GM12878 (cell line): ENCODE data around the gene EN1. TPM values are rescaled to one million over a fixed set of nuclear protein-coding genes. Genes with fewer than 3 reads are reported as not detected.

Experiments used
- ATAC-seq: fragments of 200-7000 bp; cut with Tn5 transposase; 3 replicates; pipeline ENCODE4 v1.9.1; 2020; ENCODE audit warnings: mild to moderate bottlenecking, moderate library complexity
- BruUV-seq: library from RNA; stranded (reverse); fragments of 400-500 nt; replicated peaks from 2 replicates; lab custom pipeline; 2021; lab: Mats Ljungman, UMichigan
- CTCF ChIA-PET: fragments of 300-600 bp; sonication (Branson Sonifier 250); formaldehyde crosslinking; extraction: SDS; loops from one replicate; lab custom pipeline; 2021; ENCODE audit warnings: inconsistent platforms; lab: Yijun Ruan, JAX
- POLR2A ChIA-PET: fragments of 350-600 bp; formaldehyde crosslinking; extraction: SDS; loops from one replicate; lab custom pipeline; 2021; ENCODE audit warnings: inconsistent platforms; lab: Charles Lee
- RAD21 ChIA-PET: fragments of 300-600 bp; sonication (Branson Sonifier 250); formaldehyde crosslinking; loops from one replicate; lab custom pipeline; 2023; ENCODE audit warnings: antibody characterized with exemption; ENCODE audit not compliant: unreplicated experiment; lab: Charles Lee
- SMC1A ChIA-PET: fragments of 300-600 bp; sonication (Branson Sonifier 250); formaldehyde crosslinking; loops from one replicate; lab custom pipeline; 2023; ENCODE audit not compliant: unreplicated experiment, uncharacterized antibody; lab: Charles Lee
- DNase-seq: peaks from one replicate; pipeline ENCODE4 v3.0.0-alpha.2; 2011; ENCODE audit warnings: low read depth, low spot score
- FAIRE-seq: peaks from 3 replicates; lab custom pipeline; 2011; peaks lifted over from hg19 to GRCh38; lab: Jason Lieb, UNC
- H2AFZ ChIP-seq: 2 replicates; pipeline ENCODE4 v1.6.0; 2011; ENCODE audit warnings: low read depth, low read length, control low read depth; ENCODE audit not compliant: control insufficient read depth
- H3K27ac ChIP-seq: 2 replicates; pipeline ENCODE4 v1.5.1; 2011; ENCODE audit warnings: control low read depth; ENCODE audit not compliant: control insufficient read depth, insufficient read depth
- H3K27me3 ChIP-seq, 2 experiments: replicated peaks in 1 of 2; 2 replicates each; pipeline versions ENCODE4 v1.6.0 to v1.6.1; 2011; ENCODE audit warnings: low read length in 1 of 2; ENCODE audit not compliant: control insufficient read depth in 2 of 2, insufficient read depth in 2 of 2
- H3K36me3 ChIP-seq, 2 experiments: 2 replicates each; pipeline ENCODE4 v1.5.1; 2011; ENCODE audit warnings: low read length in 1 of 2; ENCODE audit not compliant: control insufficient read depth in 2 of 2, insufficient read depth in 2 of 2
- H3K4me1 ChIP-seq: 2 replicates; pipeline ENCODE4 v1.6.1; 2011; ENCODE audit warnings: mild to moderate bottlenecking, low read length, moderate library complexity, mixed read lengths; ENCODE audit not compliant: control insufficient read depth, insufficient read depth
- H3K4me2 ChIP-seq: 2 replicates; pipeline ENCODE4 v1.6.0; 2011; ENCODE audit warnings: control low read depth; ENCODE audit not compliant: control insufficient read depth, insufficient read depth
- H3K4me3 ChIP-seq: fragments of 200-600 bp; sonication (generic); 2 replicates; pipeline ENCODE4 v1.5.1; 2016
- H3K79me2 ChIP-seq: 2 replicates; pipeline ENCODE4 v1.6.0; 2011; ENCODE audit warnings: low read length; ENCODE audit not compliant: control insufficient read depth, insufficient read depth
- H3K9ac ChIP-seq: 2 replicates; pipeline ENCODE4 v1.8.0; 2011; ENCODE audit warnings: low read length, control low read depth, mixed read lengths; ENCODE audit not compliant: control insufficient read depth, insufficient read depth
- H3K9me3 ChIP-seq: replicated peaks from 3 replicates; pipeline ENCODE4 v1.5.1; 2011; ENCODE audit warnings: mild to moderate bottlenecking, low read length; ENCODE audit not compliant: control insufficient read depth, insufficient read depth
- H4K20me1 ChIP-seq: 2 replicates; pipeline ENCODE4 v1.6.0; 2011; ENCODE audit not compliant: control insufficient read depth, insufficient read depth
- CHD1 ChIP-seq: IDR thresholded peaks from 2 replicates; pipeline ENCODE4 v1.6.1; 2012; ENCODE audit warnings: low read depth, low read length, improper control_type of control experiment
- CHD2 ChIP-seq: IDR thresholded peaks from 2 replicates; pipeline ENCODE4 v1.6.1; 2011; ENCODE audit warnings: low read depth, low read length, improper control_type of control experiment, borderline replicate concordance
- CTCF ChIP-seq, 3 experiments: IDR thresholded peaks in 2 of 3; conservative IDR thresholded peaks in 1 of 3; 2 replicates each; pipeline ENCODE4 v1.5.1; 2011; ENCODE audit warnings: low read depth in 3 of 3, low read length in 3 of 3, mild to moderate bottlenecking in 3 of 3, control low read depth in 2 of 3, moderate library complexity in 2 of 3, inconsistent platforms in 1 of 3, mixed read lengths in 1 of 3; ENCODE audit not compliant: control insufficient read depth in 2 of 3, insufficient read depth in 1 of 3; ENCODE audit errors: extremely low read depth in 1 of 3
- ETV6 ChIP-seq, 2 experiments: fragments of 450-650 bp in 1 of 2; IDR thresholded peaks in 1 of 2; conservative IDR thresholded peaks in 1 of 2; 2 replicates each; pipeline ENCODE4 v1.6.1; 2014; ENCODE audit warnings: antibody characterized with exemption in 1 of 2, borderline replicate concordance in 1 of 2, low read depth in 1 of 2, mild to moderate bottlenecking in 1 of 2, moderate library complexity in 1 of 2
- NRF1 ChIP-seq: conservative IDR thresholded peaks from 2 replicates; pipeline ENCODE4 v1.6.1; 2011; ENCODE audit warnings: mild to moderate bottlenecking, low read depth, low read length, improper control_type of control experiment
- RAD21 ChIP-seq: IDR thresholded peaks from 2 replicates; pipeline ENCODE4 v1.6.1; 2011; ENCODE audit warnings: mild to moderate bottlenecking, low read depth, low read length, moderate library complexity; ENCODE audit not compliant: insufficient read depth
- RAD51 ChIP-seq: fragments of 450-650 bp; IDR thresholded peaks from 2 replicates; pipeline ENCODE4 v1.6.1; 2016; ENCODE audit warnings: moderate library complexity, mild to moderate bottlenecking, inconsistent platforms
- SMC3 ChIP-seq: IDR thresholded peaks from 2 replicates; pipeline ENCODE4 v1.6.1; 2011; ENCODE audit warnings: low read length, improper control_type of control experiment, borderline replicate concordance
- TBL1XR1 ChIP-seq: IDR thresholded peaks from 2 replicates; pipeline ENCODE4 v1.6.1; 2012; ENCODE audit warnings: low read depth, low read length, improper control_type of control experiment
- YY1 ChIP-seq: IDR thresholded peaks from 2 replicates; pipeline ENCODE4 v1.6.1; 2011; ENCODE audit warnings: low read depth, mild to moderate bottlenecking, low read length
- ZBTB4 ChIP-seq: fragments of 450-650 bp; formaldehyde crosslinking; IDR thresholded peaks from 2 replicates; pipeline ENCODE4 v1.4.0; 2022; ENCODE audit warnings: mild to moderate bottlenecking, moderate library complexity
- WGBS: methylation state at CpG from one replicate; pipeline ENCODE4 v1.1.6; 2016; ENCODE audit warnings: low lambda C conversion rate; ENCODE audit not compliant: insufficient replicate concordance, insufficient coverage; ENCODE audit errors: missing lambda C conversion rate; 5-methylcytosine and 5-hydroxymethylcytosine counted together
- in situ Hi-C: fragments of 300-500 bp; cut with MboI; formaldehyde crosslinking; loops from 9 replicates; pipeline ENCODE4 v1.14.3; 2018; ENCODE audit warnings: mixed read lengths
- intact Hi-C: fragments of 100-400 bp; cut with micrococcal nuclease; formaldehyde crosslinking; loops from one replicate; pipeline ENCODE4 v1.14.2; 2022; ENCODE audit not compliant: unreplicated experiment
- polyA plus RNA-seq, 11 experiments: library from polyadenylated mRNA; depleted of rRNA in 4 of 11; unstranded in 6 of 11; stranded (reverse) in 5 of 11; fragments of >200 nt; fragmentation: Nextera tagmentation in 4 of 11; fragmentation: Illumina TruSeq in 1 of 11; extraction: Ambion mirVana in 4 of 11; extraction: Trizol in 1 of 11; gene quantifications; 1 replicate in 1 of 11; 2 replicates in 10 of 11; pipeline versions ENCODE4 v1.2.1 to v1.2.3, GENCODE V29; 2011 to 2016; ENCODE audit warnings: inconsistent platforms in 2 of 11, missing spikeins in 2 of 11, low read depth in 1 of 11
- total RNA-seq, 4 experiments: library from RNA; depleted of rRNA in 3 of 4; stranded (reverse); fragments of >200 nt in 3 of 4; fragmentation: Illumina TruSeq in 1 of 4; extraction: Trizol in 1 of 4; gene quantifications; 2 replicates each; pipeline versions ENCODE4 v1.2.1 to v1.2.3, GENCODE V29; 2013 to 2021
- TF ChIP-seq, protein P1 (sequence below): fragments of 450-650 bp; IDR thresholded peaks from 2 replicates; pipeline ENCODE4 v1.6.1; 2017; ENCODE audit warnings: mild to moderate bottlenecking, moderate library complexity

Gene EN1
- total and polyA plus RNA-seq, 10 of the 15 experiments (the other 5 are each of a cell fraction or from before 2014, with no cell fraction given), result not detected

- in situ Hi-C loops (loop anchor here (5.0 to 10.0 kb wide), 3 partner anchors 296 to 603 kb away; no protein-coding TSS in a partner anchor), intact Hi-C loops (loop anchor here (1.0 to 10.0 kb wide), 6 partner anchors 133 to 596 kb away; no protein-coding TSS in a partner anchor)
- WGBS, result 18% methylated on average over 9 of the region's 10 CpGs
- no peak for DNase-seq
- no peak overlapping the region for H3K4me3 ChIP-seq
- no peaks in the 10 kb centered on the region for H3K27me3 ChIP-seq
- H3K9ac ChIP-seq, result no peak overlapping the region
- no peaks in the 10 kb centered on the region for H3K36me3 ChIP-seq
- CTCF ChIA-PET, result interaction anchor here (0.6 to 4.7 kb wide), 39 partner anchors 9 to 1808 kb away, joined by 3 to 54 read pairs (median 5); no protein-coding TSS in a partner anchor
- H2AFZ ChIP-seq, result no peak overlapping the region
- no peak overlapping the region for H3K27ac ChIP-seq
- no TSS peak for BruUV-seq
- SMC1A ChIA-PET, result interaction anchor here (0.6 to 2.6 kb wide), 18 partner anchors 9 to 854 kb away, joined by 3 to 13 read pairs (median 4); no protein-coding TSS in a partner anchor
- no peaks in the 10 kb centered on the region for H3K79me2 ChIP-seq
- peak; percentile 99 for ATAC-seq
- TF ChIP-seq, protein P1, sequence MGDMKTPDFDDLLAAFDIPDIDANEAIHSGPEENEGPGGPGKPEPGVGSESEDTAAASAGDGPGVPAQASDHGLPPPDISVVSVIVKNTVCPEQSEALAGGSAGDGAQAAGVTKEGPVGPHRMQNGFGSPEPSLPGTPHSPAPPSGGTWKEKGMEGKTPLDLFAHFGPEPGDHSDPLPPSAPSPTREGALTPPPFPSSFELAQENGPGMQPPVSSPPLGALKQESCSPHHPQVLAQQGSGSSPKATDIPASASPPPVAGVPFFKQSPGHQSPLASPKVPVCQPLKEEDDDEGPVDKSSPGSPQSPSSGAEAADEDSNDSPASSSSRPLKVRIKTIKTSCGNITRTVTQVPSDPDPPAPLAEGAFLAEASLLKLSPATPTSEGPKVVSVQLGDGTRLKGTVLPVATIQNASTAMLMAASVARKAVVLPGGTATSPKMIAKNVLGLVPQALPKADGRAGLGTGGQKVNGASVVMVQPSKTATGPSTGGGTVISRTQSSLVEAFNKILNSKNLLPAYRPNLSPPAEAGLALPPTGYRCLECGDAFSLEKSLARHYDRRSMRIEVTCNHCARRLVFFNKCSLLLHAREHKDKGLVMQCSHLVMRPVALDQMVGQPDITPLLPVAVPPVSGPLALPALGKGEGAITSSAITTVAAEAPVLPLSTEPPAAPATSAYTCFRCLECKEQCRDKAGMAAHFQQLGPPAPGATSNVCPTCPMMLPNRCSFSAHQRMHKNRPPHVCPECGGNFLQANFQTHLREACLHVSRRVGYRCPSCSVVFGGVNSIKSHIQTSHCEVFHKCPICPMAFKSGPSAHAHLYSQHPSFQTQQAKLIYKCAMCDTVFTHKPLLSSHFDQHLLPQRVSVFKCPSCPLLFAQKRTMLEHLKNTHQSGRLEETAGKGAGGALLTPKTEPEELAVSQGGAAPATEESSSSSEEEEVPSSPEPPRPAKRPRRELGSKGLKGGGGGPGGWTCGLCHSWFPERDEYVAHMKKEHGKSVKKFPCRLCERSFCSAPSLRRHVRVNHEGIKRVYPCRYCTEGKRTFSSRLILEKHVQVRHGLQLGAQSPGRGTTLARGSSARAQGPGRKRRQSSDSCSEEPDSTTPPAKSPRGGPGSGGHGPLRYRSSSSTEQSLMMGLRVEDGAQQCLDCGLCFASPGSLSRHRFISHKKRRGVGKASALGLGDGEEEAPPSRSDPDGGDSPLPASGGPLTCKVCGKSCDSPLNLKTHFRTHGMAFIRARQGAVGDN, result 0 out of 2 replicates have a peak, but pooled peaks have one; percentile 27
- no peak for TF ChIP-seq NRF1
- no peak for TF ChIP-seq TBL1XR1
- TF ChIP-seq CTCF (IDR thresholded peaks at IDR 0.05 in 2 of 3, conservative IDR thresholded peaks at IDR 0.05 in 1 of 3; ENCODE audit: control insufficient read depth in 2 of 3, extremely low read depth in 1 of 3, insufficient read depth in 1 of 3, low read depth in 3 of 3, low read length in 3 of 3), result peak; percentile 83 to 84 (median 84)
- no peak for TF ChIP-seq CHD2
- peak; percentile 78 for TF ChIP-seq YY1
- no peak for TF ChIP-seq RAD51
- TF ChIP-seq ZBTB4 (CRISPR knock-in tag), result no peak
- TF ChIP-seq ETV6 (conservative IDR thresholded peaks at IDR 0.05 in 1 of 2, IDR thresholded peaks at IDR 0.05 in 1 of 2; ENCODE audit: borderline replicate concordance in 1 of 2, low read depth in 1 of 2), result no peak
- no peak for TF ChIP-seq CHD1
- peak; percentile 61; the same call in 1 of the 2 replicates for TF ChIP-seq SMC3
- TF ChIP-seq RAD21, result peak; percentile 70
- H3K9me3 ChIP-seq, result no peaks in the 10 kb centered on the region
- H3K4me2 ChIP-seq, result no peak overlapping the region
- RAD21 ChIA-PET, result interaction anchor here (0.7 to 4.2 kb wide), 21 partner anchors 105 to 825 kb away, joined by 3 to 29 read pairs (median 3); partner anchors contain the start of gene INSIG2
- FAIRE-seq, result peak; percentile 66
- POLR2A ChIA-PET, result no interaction called here
- H4K20me1 ChIP-seq, result no peaks in the 10 kb centered on the region
- no peaks in the 10 kb centered on the region for H3K4me1 ChIP-seq
These were observed 34.2 kb upstream of the EN1 start for GRCh38 chr2:118881490-118882129.
